ENCODE data around the gene KCNJ15.

GRCh38 chr21:38286739-38287471, 30.1 kb downstream of the KCNJ15 start:
- TF ChIP-seq CTCF (IDR thresholded peaks at IDR 0.05) (no peak), POLR2A (IDR thresholded peaks at IDR 0.05) (no peak)

Measured in esophagus squamous epithelium (tissue), 4 donors.